ENCODE data around the gene BCL11B. TPM values are rescaled to one million over a fixed set of nuclear protein-coding genes. Genes with fewer than 3 reads are reported as not detected.

The BCL11B gene
- total RNA-seq, 4 donors from 2014 or later: 39.1 to 74.3 (median 51.7) TPM

DNA sequence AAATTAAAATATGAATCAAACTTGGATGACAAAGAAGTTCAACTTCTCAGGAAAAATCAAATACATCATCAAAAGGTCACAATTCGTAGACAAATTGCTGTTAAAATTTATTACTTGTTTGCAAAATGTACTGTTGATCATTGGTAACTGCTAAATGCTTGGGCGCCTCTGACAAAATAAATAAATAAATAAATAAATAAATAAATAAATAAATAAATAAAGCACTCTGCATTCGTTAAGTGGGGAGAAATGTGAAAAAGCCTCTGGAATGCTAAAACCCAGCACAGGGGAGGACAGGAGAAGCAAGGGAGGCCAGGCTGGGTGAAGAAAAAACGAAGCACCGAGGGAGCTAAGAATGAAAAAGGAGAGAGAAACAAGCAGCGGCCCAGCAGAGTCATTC, 115.2 kb downstream of the BCL11B start:
- intact Hi-C loops (cut with DNase I; ENCODE audit: low total_unique reads): no loop called here
- H3K4me3 ChIP-seq (ENCODE audit: low read depth, poor library complexity, severe bottlenecking): no peak overlapping the region
- TF ChIP-seq, protein P1, sequence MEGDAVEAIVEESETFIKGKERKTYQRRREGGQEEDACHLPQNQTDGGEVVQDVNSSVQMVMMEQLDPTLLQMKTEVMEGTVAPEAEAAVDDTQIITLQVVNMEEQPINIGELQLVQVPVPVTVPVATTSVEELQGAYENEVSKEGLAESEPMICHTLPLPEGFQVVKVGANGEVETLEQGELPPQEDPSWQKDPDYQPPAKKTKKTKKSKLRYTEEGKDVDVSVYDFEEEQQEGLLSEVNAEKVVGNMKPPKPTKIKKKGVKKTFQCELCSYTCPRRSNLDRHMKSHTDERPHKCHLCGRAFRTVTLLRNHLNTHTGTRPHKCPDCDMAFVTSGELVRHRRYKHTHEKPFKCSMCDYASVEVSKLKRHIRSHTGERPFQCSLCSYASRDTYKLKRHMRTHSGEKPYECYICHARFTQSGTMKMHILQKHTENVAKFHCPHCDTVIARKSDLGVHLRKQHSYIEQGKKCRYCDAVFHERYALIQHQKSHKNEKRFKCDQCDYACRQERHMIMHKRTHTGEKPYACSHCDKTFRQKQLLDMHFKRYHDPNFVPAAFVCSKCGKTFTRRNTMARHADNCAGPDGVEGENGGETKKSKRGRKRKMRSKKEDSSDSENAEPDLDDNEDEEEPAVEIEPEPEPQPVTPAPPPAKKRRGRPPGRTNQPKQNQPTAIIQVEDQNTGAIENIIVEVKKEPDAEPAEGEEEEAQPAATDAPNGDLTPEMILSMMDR (IDR thresholded peaks at IDR 0.05): no peak
- no peak for TF ChIP-seq POLR2A (IDR thresholded peaks at IDR 0.05)
- 93 to 94% methylated on average over 6 of the region's 6 CpGs for WGBS, 2 donors
- DNase-seq (ENCODE audit: low spot score in 2 of 2): peak in 1 of 2 donors; percentile 17

DNA sequence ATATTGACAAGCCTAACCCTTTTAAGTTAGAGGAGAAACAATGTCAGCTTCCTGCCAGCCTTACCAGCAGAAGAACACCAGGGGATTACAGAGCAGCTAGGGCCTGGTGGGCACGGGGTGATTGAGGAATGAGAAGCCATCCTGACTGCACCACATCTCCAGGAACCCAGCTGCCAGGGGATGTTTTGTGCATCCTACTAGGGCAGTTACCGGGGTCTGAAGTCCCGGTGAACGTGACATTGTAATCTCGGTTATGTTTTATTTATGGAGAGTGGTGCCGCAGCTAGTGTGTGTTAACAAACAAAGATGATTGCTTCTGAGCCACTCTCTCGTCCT, 115.9 kb downstream of the BCL11B start:
- no peak overlapping the region for H3K4me3 ChIP-seq (ENCODE audit: low read depth, poor library complexity, severe bottlenecking)
- TF ChIP-seq, protein P1 (IDR thresholded peaks at IDR 0.05): no peak
- TF ChIP-seq POLR2A (IDR thresholded peaks at IDR 0.05): no peak
- DNase-seq (ENCODE audit: low spot score in 2 of 2): peak in 1 of 2 donors; percentile 52
- 81 to 86% methylated on average over 7 of the region's 7 CpGs for WGBS, 2 donors
- intact Hi-C loops (cut with DNase I; ENCODE audit: low total_unique reads): no loop called here

DNA sequence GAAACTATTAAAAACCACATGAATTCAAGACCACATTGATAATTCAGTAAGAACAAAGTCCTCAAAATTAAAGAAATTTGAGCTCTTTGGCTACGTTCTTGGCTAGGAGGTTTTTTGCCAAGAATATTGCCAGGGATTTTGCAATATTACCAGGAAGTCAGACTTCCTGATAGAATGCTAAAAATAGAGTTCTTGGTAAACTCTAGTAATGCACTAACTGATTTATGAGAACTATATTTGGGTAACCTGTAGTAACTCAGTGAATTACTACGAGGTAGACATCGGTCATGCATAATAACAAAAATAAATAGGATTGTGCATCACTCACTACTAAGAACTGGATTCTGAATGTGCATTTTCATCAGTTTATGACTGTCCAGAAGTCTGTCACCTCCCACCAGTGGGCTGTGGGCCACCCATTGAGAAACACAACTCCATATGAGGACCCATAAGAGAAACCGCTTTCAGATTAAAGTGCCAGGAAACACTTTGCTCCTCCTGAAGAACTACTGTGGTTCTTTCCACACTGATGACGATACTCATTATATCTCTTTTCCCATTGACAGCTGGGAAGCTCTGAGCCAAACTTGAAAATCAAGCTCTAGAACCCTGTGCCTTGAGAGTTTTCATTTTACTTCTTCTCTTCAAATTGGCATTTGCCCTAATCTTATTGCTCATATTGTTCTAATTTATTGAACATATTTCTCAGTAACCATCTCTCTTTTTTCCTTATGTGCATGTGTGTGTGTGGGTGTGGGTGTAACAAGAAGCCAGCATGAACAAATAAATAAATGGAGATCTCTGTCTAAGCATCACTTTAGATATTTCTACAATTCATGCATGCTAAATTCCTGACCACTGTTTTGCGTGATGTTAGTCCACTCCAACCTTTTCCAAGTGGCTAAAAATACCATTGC, 116.6 kb downstream of the BCL11B start:
- intact Hi-C loops (cut with DNase I; ENCODE audit: low total_unique reads): no loop called here
- DNase-seq (ENCODE audit: low spot score in 2 of 2): peak; percentile 33 to 89
- WGBS, 2 donors: 34% methylated on average over 6 of the region's 6 CpGs
- no peak overlapping the region for H3K4me3 ChIP-seq (ENCODE audit: low read depth, poor library complexity, severe bottlenecking)
- TF ChIP-seq, protein P1 (IDR thresholded peaks at IDR 0.05): no peak
- no peak for TF ChIP-seq POLR2A (IDR thresholded peaks at IDR 0.05)

DNA sequence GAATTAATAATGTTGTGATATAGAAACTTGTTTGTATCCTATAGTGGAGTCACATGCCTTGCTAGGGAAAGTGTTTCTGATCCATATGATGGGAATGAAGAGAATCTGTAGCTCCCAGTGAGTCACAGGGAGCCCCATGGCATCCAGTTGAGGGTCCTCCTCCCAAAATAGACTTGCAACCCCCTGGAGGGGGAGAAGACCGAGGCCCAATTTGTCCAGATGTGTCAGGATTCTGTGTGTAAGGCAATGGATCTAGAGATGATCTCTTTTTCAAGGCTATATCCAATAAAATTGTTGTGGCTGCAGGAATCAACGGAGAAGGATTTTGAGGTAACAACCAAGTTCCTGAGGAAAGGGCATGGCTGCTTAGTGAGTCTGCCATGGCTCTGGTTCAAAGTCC, 121.8 kb downstream of the BCL11B start:
- peak in 1 of 2 donors; percentile 71 for DNase-seq (ENCODE audit: low spot score in 2 of 2)
- 71 to 72% methylated on average over 2 of the region's 2 CpGs for WGBS, 2 donors
- TF ChIP-seq POLR2A (IDR thresholded peaks at IDR 0.05): no peak
- TF ChIP-seq, protein P1 (IDR thresholded peaks at IDR 0.05): no peak
- H3K4me3 ChIP-seq (ENCODE audit: low read depth, poor library complexity, severe bottlenecking): no peak overlapping the region
- intact Hi-C loops (cut with DNase I; ENCODE audit: low total_unique reads): no loop called here

DNA sequence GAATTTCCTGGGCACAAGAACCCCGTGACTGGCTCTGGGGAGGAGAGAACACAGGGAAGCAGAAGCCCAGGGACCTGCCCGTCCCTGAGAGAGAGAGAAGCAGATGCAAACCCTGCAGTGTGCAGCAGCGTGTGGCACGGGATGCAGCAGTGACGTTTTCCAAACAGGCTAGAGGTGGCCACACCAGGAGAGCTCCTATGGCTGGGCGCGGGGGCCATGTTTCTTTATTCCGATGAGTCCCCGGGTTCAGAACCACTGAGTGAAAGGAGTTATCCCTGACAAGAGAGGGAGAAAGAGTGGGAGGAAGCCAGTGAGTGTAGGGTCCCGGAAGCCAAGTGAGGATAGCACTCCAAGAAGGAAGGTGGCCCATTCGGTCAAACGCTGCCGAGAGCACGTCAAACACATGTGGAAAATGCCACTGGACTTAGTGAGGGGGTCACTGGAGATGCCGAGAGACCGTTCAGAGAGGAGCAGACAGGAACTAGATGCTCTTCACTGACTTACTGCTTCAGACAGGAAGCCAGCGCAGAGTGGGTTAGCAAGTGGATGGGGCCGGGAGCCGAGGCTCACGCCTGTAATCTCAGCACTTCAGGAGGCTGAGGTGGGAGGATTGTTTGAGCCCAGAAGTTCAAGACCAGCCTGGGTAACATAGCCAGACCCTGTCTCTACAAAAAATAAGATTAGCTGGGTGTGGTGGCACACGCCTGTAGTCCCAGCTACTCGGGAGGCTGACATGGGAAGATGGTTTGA, 123.0 kb downstream of the BCL11B start:
- H3K4me3 ChIP-seq (ENCODE audit: low read depth, poor library complexity, severe bottlenecking): no peak overlapping the region
- TF ChIP-seq POLR2A (IDR thresholded peaks at IDR 0.05): no peak
- TF ChIP-seq, protein P1 (IDR thresholded peaks at IDR 0.05): no peak
- peak in 1 of 2 donors; percentile 66 for DNase-seq (ENCODE audit: low spot score in 2 of 2)
- intact Hi-C loops (cut with DNase I; ENCODE audit: low total_unique reads): no loop called here
- WGBS, 2 donors: 89 to 92% methylated on average over 22 of the region's 22 CpGs
